ENCODE measurements around the gene MARCHF2.
A peak's percentile ranks its signal among the peaks of the same experiment; 100 is the strongest.

The MARCHF2 gene

DNA sequence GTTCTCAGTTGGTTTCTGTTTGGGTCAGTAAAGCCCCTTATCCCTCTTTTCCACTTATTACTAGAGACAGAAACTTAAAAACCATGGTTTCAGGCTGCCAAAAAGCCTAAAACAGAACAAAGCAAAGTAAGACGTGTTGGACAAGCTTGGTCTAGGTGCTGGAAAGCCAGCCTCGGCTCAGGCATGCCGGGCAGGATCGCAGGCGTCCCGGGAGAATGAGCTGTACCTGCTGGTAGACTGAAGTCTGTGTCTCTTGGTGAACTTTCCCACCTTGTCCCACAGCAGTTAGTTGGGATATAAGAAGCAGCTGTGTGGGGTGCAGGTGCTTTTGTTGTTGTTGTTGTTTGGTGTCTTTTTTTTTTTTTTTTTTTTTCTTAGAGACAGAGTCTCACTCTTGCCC lies 68.5 kb downstream of the MARCHF2 start:
- no peak for DNase-seq

DNA sequence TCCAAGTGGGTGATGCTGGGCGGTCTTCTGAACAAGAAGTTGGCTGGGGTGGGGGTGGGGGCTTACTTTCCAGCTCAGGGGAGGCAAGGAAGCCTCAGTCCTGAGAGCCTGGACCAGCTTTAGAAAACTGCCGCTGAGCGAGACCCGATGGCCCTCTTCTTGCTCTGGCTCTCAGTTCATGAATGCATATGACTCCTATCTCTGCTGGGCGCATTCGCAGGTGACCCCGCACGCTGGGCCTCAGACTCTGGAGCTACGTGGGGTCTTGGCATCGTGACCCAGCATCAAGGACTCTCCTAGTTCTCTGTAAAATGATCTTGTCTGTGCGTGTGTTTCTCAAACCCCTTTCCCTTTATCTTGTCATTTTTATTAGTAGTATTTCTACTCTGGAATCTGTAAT lies 69.6 kb downstream of the MARCHF2 start:
- DNase-seq: no peak

- DNase-seq: no peak
These were observed 70.1 kb downstream of the MARCHF2 start for GRCh38 chr19:8483165-8483564.

DNA sequence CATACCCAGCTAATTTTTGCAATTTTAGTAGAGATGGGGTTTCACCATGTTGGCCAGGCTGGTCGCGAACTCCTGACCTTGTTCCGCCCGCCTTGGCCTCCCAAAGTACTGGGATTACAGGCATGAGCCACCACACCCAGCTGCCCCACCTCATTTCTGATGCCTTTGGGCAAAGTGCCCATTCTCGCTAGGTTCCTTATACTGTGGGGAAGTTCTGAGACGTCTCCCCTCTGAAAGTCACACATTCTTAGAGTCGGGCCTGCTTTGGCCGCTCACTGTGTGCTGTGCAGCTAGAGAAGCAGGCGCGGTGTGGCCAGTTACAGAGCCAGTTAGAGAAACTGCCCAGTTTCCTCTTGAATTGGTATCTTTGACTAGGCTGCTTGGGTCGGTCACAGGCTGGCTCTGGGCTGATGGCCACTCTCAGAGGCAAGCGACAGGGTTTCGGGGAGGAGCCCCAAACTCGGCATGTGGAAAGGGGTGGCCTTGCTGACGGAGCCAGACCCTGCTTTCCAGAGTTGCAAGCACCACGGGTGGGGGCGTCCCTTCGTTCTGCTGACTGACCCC lies 71.3 kb downstream of the MARCHF2 start:
- no peak for DNase-seq

DNA sequence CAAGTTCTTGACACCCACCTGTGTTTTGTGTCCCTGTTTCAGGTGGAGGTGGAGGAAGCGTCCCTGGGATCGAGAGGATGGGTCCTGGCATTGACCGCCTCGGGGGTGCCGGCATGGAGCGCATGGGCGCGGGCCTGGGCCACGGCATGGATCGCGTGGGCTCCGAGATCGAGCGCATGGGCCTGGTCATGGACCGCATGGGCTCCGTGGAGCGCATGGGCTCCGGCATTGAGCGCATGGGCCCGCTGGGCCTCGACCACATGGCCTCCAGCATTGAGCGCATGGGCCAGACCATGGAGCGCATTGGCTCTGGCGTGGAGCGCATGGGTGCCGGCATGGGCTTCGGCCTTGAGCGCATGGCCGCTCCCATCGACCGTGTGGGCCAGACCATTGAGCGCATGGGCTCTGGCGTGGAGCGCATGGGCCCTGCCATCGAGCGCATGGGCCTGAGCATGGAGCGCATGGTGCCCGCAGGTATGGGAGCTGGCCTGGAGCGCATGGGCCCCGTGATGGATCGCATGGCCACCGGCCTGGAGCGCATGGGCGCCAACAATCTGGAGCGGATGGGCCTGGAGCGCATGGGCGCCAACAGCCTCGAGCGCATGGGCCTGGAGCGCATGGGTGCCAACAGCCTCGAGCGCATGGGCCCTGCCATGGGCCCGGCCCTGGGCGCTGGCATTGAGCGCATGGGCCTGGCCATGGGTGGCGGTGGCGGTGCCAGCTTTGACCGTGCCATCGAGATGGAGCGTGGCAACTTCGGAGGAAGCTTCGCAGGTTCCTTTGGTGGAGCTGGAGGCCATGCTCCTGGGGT lies 72.7 kb downstream of the MARCHF2 start:
- no peak for DNase-seq

GRCh38 chr19:8486661-8487136 lies 73.6 kb downstream of the MARCHF2 start:
- DNase-seq: no peak

DNA sequence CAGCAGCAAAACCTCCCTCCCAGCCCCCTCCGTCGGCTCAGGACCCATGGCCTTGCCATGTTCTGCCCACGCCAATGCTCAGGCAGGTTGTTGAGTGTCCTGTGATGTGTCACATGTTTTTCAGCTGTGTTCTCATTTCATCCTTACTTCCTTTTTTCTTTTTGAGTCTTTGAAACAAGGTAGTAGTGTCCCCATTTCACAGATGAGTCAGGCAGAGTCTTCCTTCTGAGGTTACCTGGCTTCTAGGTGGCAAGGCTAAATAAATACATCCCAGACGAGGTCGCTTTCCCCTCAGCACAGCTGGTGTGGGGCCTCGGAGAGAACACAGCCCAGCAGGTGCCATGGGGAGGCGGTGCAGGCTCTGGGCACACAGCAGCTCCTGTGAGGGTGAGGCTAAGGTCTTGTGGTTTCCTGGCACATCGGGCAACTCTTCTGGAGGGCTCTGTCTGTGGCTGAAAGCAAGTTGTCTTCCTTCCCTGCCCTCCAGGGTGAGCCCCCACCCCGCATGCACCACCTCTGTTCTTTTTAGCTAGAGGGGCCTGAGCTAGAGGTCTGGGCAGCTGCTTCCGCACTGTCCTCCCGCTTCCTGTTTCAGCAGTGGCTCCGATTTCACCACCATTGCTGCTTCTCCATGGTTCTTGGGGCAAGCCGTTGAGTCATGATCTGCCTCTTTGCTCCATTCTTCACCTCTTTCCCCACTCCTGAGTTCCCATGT lies 74.2 kb downstream of the MARCHF2 start:
- peak; percentile 98 to 99 for DNase-seq

- no peak for DNase-seq
These were observed 75.3 kb downstream of the MARCHF2 start for GRCh38 chr19:8488365-8488764.
